PC-3 (cell line): Measurements from ENCODE around the gene TIPRL.

ENCODE experiments used
- CTCF ChIP-seq: fragments of 300-600 bp; sonication (generic); conservative IDR thresholded peaks from 2 replicates; pipeline ENCODE4 v1.5.1; 2017; ENCODE audit warnings: antibody characterized with exemption, low read depth, mild to moderate bottlenecking, low read length
- EZH2phosphoT487 ChIP-seq: fragments of 300-600 bp; sonication (generic); IDR thresholded peaks from 2 replicates; pipeline ENCODE4 v1.6.1; 2018; ENCODE audit warnings: mild to moderate bottlenecking, antibody characterized with exemption, low read length, borderline replicate concordance

GRCh38 chr1:168243198-168243597, 64.4 kb downstream of the TIPRL start:
- TF ChIP-seq CTCF (no peak), EZH2phosphoT487 (no peak)
